IPS-18c (cell line): ENCODE data around the gene PRMT1.
A peak's percentile ranks its signal among the peaks of the same experiment; 100 is the strongest.

Experiments used
- H3K4me3 ChIP-seq: 2 replicates; pipeline ENCODE4 v1.7.0; 2013; ENCODE audit warnings: low read depth, mild to moderate bottlenecking, low read length, moderate library complexity; ENCODE audit not compliant: insufficient read depth
- H3K9me3 ChIP-seq: one replicate; pipeline ENCODE4 v1.6.1; 2013; ENCODE audit warnings: mild to moderate bottlenecking, low read length, moderate library complexity; ENCODE audit not compliant: control insufficient read depth, insufficient read depth

The PRMT1 gene

DNA sequence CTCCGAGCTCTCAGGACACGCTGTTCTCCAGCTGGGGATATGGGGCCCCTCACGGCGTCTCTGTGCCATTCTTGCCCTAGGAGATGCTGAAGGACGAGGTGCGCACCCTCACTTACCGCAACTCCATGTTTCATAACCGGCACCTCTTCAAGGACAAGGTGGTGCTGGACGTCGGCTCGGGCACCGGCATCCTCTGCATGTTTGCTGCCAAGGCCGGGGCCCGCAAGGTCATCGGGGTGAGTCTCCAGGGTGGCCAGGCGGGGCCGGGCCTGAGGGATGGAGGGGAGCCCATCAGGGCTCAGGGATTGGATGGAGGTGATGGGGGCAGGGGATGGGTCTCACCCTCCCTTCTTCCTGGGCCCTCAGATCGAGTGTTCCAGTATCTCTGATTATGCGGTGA is 4.8 kb downstream of the PRMT1 start:
- H3K4me3 ChIP-seq, result no peak overlapping the region
- peaks cover 2% of the 10 kb centered on the region for H3K9me3 ChIP-seq

DNA sequence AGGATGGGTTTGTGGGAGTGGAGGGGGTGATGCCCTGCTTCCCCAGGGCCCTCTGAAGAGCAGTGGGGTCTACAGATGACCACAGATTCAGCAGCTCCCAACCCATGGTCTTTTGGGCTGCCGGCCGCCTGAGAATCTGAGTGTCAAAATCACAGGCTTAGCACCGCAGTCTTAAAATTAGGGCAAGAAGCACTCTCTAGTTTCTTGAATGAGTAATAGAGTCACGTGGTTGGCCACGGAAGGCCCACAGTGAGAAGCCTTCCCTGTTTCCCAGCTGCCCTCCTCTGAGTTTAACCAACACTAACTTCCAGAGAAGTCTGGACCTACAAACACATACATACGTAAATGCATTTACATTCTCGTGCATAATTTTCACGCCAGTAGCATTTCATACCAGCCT is 5.2 kb downstream of the PRMT1 start:
- H3K9me3 ChIP-seq, result peaks cover 2% of the 10 kb centered on the region

DNA sequence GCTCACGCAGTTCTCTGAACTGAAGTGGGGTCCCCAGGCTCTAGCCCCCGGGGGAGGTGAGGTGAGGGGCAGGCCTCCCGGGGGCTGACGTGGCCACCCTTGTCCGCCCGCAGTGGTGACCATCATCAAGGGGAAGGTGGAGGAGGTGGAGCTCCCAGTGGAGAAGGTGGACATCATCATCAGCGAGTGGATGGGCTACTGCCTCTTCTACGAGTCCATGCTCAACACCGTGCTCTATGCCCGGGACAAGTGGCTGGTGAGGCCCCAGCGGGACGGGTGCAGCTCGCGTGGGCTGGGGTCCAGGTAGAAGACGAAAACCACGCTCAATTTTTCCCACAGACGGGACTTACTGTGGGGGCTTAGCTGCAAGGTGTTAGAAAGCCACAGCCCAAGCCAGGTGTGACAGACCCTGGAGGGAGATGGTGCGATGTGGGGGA is 6.8 kb downstream of the PRMT1 start:
- no peaks in the 10 kb centered on the region for H3K9me3 ChIP-seq

More for the DNA sequence above, 5.2 kb downstream of the PRMT1 start:
- H3K4me3 ChIP-seq, result no peak overlapping the region

DNA sequence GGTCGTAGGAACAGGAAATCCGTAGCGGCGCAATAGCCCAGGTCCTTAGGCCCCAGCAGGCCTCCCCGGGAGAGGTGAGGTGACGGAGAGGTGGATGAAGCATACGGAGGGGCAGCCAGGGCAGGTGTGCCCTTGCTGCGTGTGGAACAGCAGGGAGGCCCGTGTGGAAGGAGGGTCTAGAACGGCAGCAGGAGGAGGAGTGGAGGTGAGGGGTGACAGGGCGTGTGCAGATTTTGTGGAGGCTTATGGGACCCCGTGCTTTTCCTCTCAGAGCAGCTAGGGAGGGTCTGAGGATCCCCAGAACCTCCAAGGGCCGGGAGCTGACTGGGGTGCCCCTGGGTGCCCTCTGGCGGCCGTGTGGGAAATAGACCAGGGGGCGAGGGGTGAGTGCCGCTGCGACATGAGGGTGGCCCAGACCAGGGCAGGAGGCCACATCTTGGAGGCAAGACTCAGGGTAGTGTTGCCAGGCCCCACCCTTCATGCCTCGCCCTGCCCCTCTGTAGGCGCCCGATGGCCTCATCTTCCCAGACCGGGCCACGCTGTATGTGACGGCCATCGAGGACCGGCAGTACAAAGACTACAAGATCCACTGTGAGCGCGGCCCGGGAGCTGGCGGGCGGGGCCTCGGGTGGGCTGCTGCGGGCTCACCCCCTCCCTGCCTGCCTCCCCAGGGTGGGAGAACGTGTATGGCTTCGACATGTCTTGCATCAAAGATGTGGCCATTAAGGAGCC is 7.3 kb downstream of the PRMT1 start:
- Histone ChIP-seq H3K4me3 (no peak overlapping the region), H3K9me3 (peaks cover 2% of the 10 kb centered on the region)

More for the DNA sequence above, 6.8 kb downstream of the PRMT1 start:
- no peak overlapping the region for H3K4me3 ChIP-seq

GRCh38 chr19:49684983-49685553 is 8.0 kb downstream of the PRMT1 start:
- no peak overlapping the region for H3K4me3 ChIP-seq
- peaks cover 2% of the 10 kb centered on the region for H3K9me3 ChIP-seq

DNA sequence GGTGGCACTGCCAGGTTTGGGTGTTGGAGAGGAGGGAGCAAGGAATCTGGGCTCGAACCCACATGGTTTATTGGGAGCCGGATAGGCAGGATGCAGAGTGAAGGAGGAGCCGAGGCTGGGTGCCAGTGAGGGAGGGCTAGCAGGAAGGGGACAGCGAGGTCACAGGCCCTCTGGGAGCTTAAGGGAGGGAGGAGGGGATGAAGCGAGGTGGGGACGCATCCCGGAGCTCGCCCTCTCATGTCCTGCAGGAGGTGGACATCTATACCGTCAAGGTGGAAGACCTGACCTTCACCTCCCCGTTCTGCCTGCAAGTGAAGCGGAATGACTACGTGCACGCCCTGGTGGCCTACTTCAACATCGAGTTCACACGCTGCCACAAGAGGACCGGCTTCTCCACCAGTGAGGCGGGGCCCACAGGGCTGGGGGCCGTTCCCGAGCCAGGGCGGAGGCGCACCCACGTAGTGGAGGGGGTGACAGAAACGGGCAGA is 8.8 kb downstream of the PRMT1 start:
- no peak overlapping the region for H3K4me3 ChIP-seq
- H3K9me3 ChIP-seq, result peaks cover 2% of the 10 kb centered on the region

GRCh38 chr19:49686503-49687088 is 9.5 kb downstream of the PRMT1 start:
- no peak overlapping the region; the same call in 1 of the 2 replicates for H3K4me3 ChIP-seq
- peaks cover 2% of the 10 kb centered on the region for H3K9me3 ChIP-seq

DNA sequence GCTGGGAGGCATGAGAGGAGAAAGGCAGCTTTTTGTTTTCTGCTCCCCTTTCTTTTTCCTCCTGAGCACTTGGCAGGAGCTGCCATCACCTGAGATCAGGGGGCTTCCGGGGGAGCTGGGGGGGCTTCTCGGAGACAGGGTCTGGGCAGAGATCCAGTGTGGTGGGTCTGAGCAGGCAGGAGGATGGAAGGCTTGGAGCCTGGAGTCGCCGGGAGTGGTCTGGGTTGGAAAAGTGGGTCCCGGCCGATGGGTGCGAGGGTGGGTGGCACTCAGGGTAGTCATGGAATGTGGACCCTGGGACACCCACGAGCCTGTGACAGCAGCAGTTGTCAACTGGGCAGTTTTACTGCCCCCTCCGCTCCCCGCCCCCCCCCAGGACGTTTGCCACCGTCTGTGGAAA is 10.1 kb downstream of the PRMT1 start:
- H3K4me3 ChIP-seq, result no peak overlapping the region
- peaks cover 2% of the 10 kb centered on the region for H3K9me3 ChIP-seq

DNA sequence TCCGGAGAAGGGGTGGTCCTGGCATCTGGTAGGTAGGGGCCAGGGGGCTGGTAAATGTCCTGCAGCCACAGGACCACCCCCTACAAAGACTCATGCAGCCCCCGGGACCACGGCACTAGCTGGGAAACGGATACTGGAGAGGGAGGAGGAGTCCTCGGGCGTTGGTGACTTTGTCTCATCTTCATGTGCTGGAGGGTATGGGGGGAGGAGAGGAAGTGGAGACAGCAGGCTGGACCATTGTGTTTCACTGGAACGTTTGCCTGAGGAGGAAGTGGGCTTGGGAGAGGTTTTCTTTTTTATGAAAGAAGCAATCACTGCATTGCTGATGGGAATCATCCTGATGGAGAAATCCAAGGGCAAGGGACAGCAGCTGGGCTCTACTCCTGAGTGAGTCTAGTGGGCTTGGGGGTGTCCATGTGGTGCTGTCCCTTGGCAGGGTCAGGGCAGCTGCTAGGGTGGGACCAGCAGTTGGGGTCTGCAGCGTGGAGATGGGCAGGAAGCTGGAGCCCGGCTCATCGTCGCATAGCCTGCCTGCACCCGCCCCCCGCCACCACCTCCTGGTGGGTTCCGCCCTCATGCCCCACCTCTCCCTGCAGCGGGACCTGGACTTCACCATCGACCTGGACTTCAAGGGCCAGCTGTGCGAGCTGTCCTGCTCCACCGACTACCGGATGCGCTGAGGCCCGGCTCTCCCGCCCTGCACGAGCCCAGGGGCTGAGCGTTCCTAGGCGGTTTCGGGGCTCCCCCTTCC is 10.7 kb downstream of the PRMT1 start:
- peaks cover 2% of the 10 kb centered on the region for H3K9me3 ChIP-seq
- no peak overlapping the region for H3K4me3 ChIP-seq

DNA sequence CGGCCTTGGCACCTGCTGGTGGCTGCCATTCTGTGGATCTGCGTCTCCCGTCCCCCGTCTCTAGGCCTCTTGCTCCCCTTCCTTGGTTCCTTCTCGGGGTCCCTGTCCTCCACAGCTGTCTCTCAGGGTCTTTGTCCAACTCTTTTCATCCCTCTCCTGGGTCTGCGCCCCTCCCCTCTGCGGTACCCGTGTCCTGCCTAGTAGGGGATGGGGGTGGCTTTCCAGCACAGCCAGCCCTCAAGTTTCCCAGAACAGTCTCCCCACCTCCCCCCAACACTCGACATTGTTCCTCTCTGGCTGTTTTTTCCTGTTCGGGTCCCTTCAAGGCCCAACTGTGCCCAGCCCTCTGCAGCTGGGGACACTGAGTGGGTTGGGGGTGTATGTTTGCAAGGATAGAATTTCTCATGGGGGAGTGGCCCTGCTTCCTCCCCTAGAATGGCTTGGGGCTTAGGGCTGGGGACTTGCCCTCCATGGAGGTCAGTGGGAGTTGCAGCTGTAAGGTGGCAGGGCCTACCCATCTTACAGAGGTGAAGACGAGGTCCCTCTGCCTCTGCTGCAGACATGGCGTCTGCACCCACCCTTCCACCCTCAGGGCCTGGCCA is 11.6 kb downstream of the PRMT1 start:
- no peak overlapping the region; the same call in 1 of the 2 replicates for H3K4me3 ChIP-seq

GRCh38 chr19:49689133-49690078 is 12.3 kb downstream of the PRMT1 start, which contains the start of gene ADM5:
Gene ADM5, plus strand, starts transcription at chr19:49689594. Its CDS starts 244 bp downstream, at chr19:49689838.
- H3K9me3 ChIP-seq, result peaks cover 2% of the 10 kb centered on the region
- H3K4me3 ChIP-seq, result peak within 1 kb of the TSS; percentile 85

More for the DNA sequence above, 11.6 kb downstream of the PRMT1 start:
- peaks cover 2% of the 10 kb centered on the region for H3K9me3 ChIP-seq

DNA sequence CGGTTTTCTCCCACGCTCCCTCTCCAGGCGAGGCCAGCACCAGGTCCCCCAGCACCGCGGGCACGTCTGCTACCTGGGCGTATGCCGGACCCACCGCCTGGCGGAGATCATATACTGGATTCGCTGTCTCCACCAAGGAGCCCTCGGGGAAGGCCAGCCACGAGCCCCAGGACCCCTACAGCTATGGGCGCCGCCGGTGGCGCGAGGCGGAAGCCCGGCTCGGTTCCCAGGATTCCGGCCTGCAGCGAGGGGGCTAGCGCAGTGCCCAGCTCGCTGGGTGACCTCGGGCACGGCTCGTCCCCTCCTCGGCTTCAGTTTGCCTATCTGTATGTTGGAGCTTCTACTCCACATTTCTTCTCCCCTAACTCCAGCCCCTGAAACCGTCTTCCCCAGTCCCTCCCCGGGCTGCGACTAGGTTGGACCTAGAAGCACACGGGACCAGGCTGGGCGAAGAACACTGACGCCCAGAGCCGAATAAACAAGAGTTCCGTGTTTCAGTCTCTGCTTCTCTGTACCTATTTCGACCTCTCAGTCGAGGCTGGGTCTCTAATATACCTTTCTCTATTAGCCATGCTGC is 13.1 kb downstream of the PRMT1 start:
- peak overlapping the region; percentile 85 for H3K4me3 ChIP-seq
- H3K9me3 ChIP-seq, result peaks cover 2% of the 10 kb centered on the region

- Histone ChIP-seq H3K9me3 (peaks cover 2% of the 10 kb centered on the region), H3K4me3 (peak within 1 kb of the TSS; percentile 85)
Measured at GRCh38 chr19:49690656-49691242, 13.7 kb downstream of the PRMT1 start, which contains the start of gene CPT1C. Gene CPT1C, plus strand, starts transcription at chr19:49691116. Its CDS starts 1,137 bp downstream, at chr19:49692253.

- Histone ChIP-seq H3K4me3 (peak overlapping the region; percentile 85), H3K9me3 (peaks cover 2% of the 10 kb centered on the region)
Measured at GRCh38 chr19:49691243-49692146, 14.4 kb downstream of the PRMT1 start.
